G401.6 (cell line): ENCODE measurements around the gene NKX1-1.
"Not testable (repeated sequence)": the region's sequence is repeated elsewhere in the genome, so short reads cannot be mapped to it uniquely, and the experiment has no call there.

Source experiments
- FAIRE-seq: peaks from 2 replicates; lab custom pipeline; 2012; peaks lifted over from hg19 to GRCh38; lab: Jason Lieb, UNC

NKX1-1 gene

GRCh38 chr4:1403591-1404572 lies 2.4 kb downstream of the NKX1-1 start:
- FAIRE-seq, result no peak

- FAIRE-seq, result no peak
Measured at GRCh38 chr4:1403177-1403583, 3.1 kb downstream of the NKX1-1 start.

GRCh38 chr4:1402516-1403091 lies 3.6 kb downstream of the NKX1-1 start:
- FAIRE-seq, result no peak

GRCh38 chr4:1402021-1402515 lies 4.2 kb downstream of the NKX1-1 start:
- FAIRE-seq, result no peak

GRCh38 chr4:1401409-1402020 lies 4.7 kb downstream of the NKX1-1 start:
- no peak for FAIRE-seq

- FAIRE-seq, result no peak
Measured at GRCh38 chr4:1400831-1401408, 5.3 kb downstream of the NKX1-1 start.

GRCh38 chr4:1400191-1400805 lies 5.9 kb downstream of the NKX1-1 start:
- FAIRE-seq, result no peak

- FAIRE-seq, result no peak
Measured at GRCh38 chr4:1399508-1400190, 6.6 kb downstream of the NKX1-1 start.

- no peak for FAIRE-seq
Measured at GRCh38 chr4:1398681-1399507, 7.3 kb downstream of the NKX1-1 start.

- no peak for FAIRE-seq
Measured at GRCh38 chr4:1396806-1397455, 9.3 kb downstream of the NKX1-1 start.

- FAIRE-seq, result no peak
Measured at GRCh38 chr4:1395941-1396805, 10.1 kb downstream of the NKX1-1 start.

GRCh38 chr4:1395389-1395820 lies 10.8 kb downstream of the NKX1-1 start:
- not testable (repeated sequence) for FAIRE-seq

GRCh38 chr4:1394554-1395388 lies 11.5 kb downstream of the NKX1-1 start:
- FAIRE-seq, result not testable (repeated sequence)

- no peak for FAIRE-seq
Measured at GRCh38 chr4:1393866-1394265, 12.4 kb downstream of the NKX1-1 start.

- FAIRE-seq, result not testable (repeated sequence)
Measured at GRCh38 chr4:1393363-1393762, 12.9 kb downstream of the NKX1-1 start.

GRCh38 chr4:1385373-1386340 lies 20.6 kb downstream of the NKX1-1 start:
- FAIRE-seq, result no peak
